NT2/D1 (cell line): ENCODE measurements around the gene IL21R.

Experiments
- DNase-seq: peaks from one replicate; pipeline ENCODE4 v3.0.0-alpha.2; 2011; ENCODE audit warnings: low read depth, low spot score
- H3K27me3 ChIP-seq: 2 replicates; pipeline ENCODE4 v1.6.0; 2011; ENCODE audit warnings: mild to moderate bottlenecking; ENCODE audit not compliant: insufficient read length, insufficient read depth
- H3K36me3 ChIP-seq: 2 replicates; pipeline ENCODE4 v1.6.1; 2011; ENCODE audit warnings: mild to moderate bottlenecking, low read length, mixed read lengths; ENCODE audit not compliant: insufficient read depth, insufficient read length
- H3K4me1 ChIP-seq: 2 replicates; pipeline ENCODE4 v1.5.1; 2011; ENCODE audit not compliant: insufficient read depth, insufficient read length
- H3K4me3 ChIP-seq: 2 replicates; pipeline ENCODE4 v1.5.1; 2011; ENCODE audit warnings: low read depth; ENCODE audit not compliant: insufficient read length
- H3K9ac ChIP-seq: 2 replicates; pipeline ENCODE4 v1.6.0; 2011; ENCODE audit warnings: low read depth; ENCODE audit not compliant: insufficient read length
- H3K9me3 ChIP-seq: 2 replicates; pipeline ENCODE4 v1.5.1; 2011; ENCODE audit warnings: mild to moderate bottlenecking, low read length; ENCODE audit not compliant: insufficient read depth
- SUZ12 ChIP-seq: IDR thresholded peaks from 2 replicates; pipeline ENCODE4 v1.6.1; 2011; ENCODE audit not compliant: insufficient read length, insufficient read depth; ENCODE audit errors: extremely low read depth
- YY1 ChIP-seq: IDR thresholded peaks from 2 replicates; pipeline ENCODE4 v1.6.1; 2011; ENCODE audit not compliant: insufficient read length, insufficient read depth
- ZNF274 ChIP-seq: IDR thresholded peaks from 2 replicates; pipeline ENCODE4 v1.6.1; 2011; ENCODE audit warnings: mild to moderate bottlenecking, low read depth, low read length

IL21R gene

GRCh38 chr16:27445502-27446175 lies 43.7 kb downstream of the IL21R start:
- H3K9ac ChIP-seq: no peak overlapping the region
- no peaks in the 10 kb centered on the region for H3K27me3 ChIP-seq
- DNase-seq: no peak
- no peaks in the 10 kb centered on the region for H3K9me3 ChIP-seq
- H3K36me3 ChIP-seq: no peaks in the 10 kb centered on the region
- no peaks in the 10 kb centered on the region for H3K4me1 ChIP-seq
- H3K4me3 ChIP-seq: no peak overlapping the region
- TF ChIP-seq YY1: no peak
- TF ChIP-seq ZNF274: no peak
- no peak for TF ChIP-seq SUZ12

- H3K36me3 ChIP-seq: no peaks in the 10 kb centered on the region
- H3K4me3 ChIP-seq: no peak overlapping the region
- DNase-seq: no peak
- no peaks in the 10 kb centered on the region for H3K9me3 ChIP-seq
- H3K4me1 ChIP-seq: peaks cover 3% of the 10 kb centered on the region
- H3K27me3 ChIP-seq: no peaks in the 10 kb centered on the region
- no peak overlapping the region for H3K9ac ChIP-seq
- TF ChIP-seq YY1: no peak
- TF ChIP-seq ZNF274: no peak
- TF ChIP-seq SUZ12: no peak
Measured at GRCh38 chr16:27446721-27447120, 44.7 kb downstream of the IL21R start.

GRCh38 chr16:27447301-27447700 lies 45.3 kb downstream of the IL21R start:
- Histone ChIP-seq H3K36me3 (no peaks in the 10 kb centered on the region), H3K4me3 (no peak overlapping the region), H3K4me1 (peaks cover 3% of the 10 kb centered on the region), H3K27me3 (no peaks in the 10 kb centered on the region), H3K9me3 (no peaks in the 10 kb centered on the region), H3K9ac (no peak overlapping the region)
- no peak for TF ChIP-seq ZNF274
- no peak for TF ChIP-seq SUZ12
- no peak for TF ChIP-seq YY1
- DNase-seq: no peak

- Histone ChIP-seq H3K36me3 (no peaks in the 10 kb centered on the region), H3K4me1 (peaks cover 6% of the 10 kb centered on the region), H3K9ac (no peak overlapping the region), H3K27me3 (no peaks in the 10 kb centered on the region), H3K4me3 (no peak overlapping the region), H3K9me3 (no peaks in the 10 kb centered on the region)
- no peak for TF ChIP-seq YY1
- no peak for TF ChIP-seq ZNF274
- no peak for DNase-seq
Measured at GRCh38 chr16:27448532-27449433, 46.8 kb downstream of the IL21R start.

DNA sequence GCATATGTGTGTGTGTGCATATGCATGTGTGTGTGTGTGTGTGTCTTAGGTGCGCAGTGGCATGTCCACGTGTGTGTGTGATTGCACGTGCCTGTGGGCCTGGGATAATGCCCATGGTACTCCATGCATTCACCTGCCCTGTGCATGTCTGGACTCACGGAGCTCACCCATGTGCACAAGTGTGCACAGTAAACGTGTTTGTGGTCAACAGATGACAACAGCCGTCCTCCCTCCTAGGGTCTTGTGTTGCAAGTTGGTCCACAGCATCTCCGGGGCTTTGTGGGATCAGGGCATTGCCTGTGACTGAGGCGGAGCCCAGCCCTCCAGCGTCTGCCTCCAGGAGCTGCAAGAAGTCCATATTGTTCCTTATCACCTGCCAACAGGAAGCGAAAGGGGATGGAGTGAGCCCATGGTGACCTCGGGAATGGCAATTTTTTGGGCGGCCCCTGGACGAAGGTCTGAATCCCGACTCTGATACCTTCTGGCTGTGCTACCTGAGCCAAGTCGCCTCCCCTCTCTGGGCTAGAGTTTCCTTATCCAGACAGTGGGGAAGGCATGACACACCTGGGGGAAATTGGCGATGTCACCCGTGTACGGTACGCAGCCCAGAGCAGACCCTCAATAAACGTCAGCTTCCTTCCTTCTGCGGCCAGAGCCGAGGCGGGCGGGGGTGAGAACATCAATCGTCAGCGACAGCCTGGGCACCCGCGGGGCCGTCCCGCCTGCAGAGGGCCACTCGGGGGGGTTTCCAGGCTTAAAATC lies 47.6 kb downstream of the IL21R start:
- Histone ChIP-seq H3K4me1 (peaks cover 6% of the 10 kb centered on the region), H3K9ac (no peak overlapping the region), H3K27me3 (no peaks in the 10 kb centered on the region), H3K36me3 (no peaks in the 10 kb centered on the region), H3K9me3 (no peaks in the 10 kb centered on the region), H3K4me3 (no peak overlapping the region)
- DNase-seq: no peak
- TF ChIP-seq ZNF274: no peak

GRCh38 chr16:27450196-27450549 lies 48.2 kb downstream of the IL21R start:
- DNase-seq: no peak
- Histone ChIP-seq H3K27me3 (no peaks in the 10 kb centered on the region), H3K4me3 (no peak overlapping the region), H3K9me3 (no peaks in the 10 kb centered on the region), H3K4me1 (peaks cover 6% of the 10 kb centered on the region), H3K36me3 (no peaks in the 10 kb centered on the region), H3K9ac (no peak overlapping the region)
- no peak for TF ChIP-seq YY1
- TF ChIP-seq ZNF274: no peak
- TF ChIP-seq SUZ12: no peak
